GM19193 (cell line): ENCODE measurements around the gene TBC1D2.

ENCODE experiments used
- POLR2A ChIP-seq: IDR thresholded peaks from 4 replicates; pipeline ENCODE4 v1.6.1; 2011; ENCODE audit not compliant: insufficient read depth, insufficient read length; ENCODE audit errors: extremely low read depth

TBC1D2 gene

DNA sequence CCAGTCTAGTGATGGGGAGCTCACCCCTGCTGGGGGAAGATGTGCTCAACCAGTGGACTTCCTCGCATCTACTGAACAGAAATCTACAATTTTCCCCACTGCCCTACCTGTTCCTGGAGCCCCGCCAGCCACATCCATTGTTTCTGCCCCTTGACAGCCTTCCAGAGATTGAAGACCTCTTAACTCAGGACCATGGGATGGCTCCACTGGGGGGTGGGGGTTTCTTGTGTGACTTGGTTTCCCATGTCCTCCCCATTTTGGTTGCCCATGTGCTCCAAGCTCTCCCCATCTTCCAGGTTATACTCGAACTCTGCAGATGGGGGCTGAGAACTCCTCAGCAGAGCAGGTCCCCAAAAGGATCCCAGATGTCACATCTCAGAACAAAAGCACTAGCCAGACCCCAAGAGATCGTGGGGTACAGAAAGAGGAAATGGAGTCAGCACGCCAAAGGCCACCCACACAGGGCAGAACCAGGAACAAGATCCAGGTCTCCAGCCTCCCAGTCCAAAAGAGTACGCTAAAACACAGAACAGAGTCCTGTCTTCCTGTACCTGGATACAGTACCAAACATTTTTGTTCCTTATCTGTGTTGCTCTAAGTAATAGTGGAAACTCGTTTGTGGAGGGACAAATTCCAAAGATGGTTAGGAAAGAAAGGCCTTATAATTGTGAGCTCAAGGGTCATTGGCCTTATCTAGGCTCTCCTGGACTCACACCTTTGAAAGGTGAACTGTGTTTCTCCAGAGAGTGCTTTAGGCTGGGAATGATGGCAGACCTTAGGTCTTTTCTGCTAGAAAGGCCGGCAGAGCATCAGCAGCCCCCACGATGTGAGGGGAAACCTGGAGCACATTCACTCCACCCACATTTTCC, 78.8 kb downstream of the TBC1D2 start:
- TF ChIP-seq POLR2A, result no peak

DNA sequence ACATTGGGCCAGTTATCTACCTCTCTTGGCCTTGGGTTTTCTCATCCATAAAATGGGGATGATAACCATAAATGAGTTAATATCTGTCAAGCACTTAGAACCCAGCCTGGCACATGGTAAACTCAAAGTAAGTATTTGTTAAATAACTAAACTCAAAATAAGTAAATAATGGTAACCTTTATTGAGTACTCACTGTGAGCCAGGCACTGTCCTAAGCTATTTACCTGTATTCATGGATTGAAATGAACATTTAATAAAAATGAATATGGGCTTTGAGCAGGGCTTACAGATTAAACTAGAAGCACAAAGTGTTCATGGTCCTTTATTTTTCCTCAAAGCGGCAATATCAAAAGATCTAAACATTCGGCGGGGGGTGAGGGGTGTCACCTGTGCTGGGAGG, 79.7 kb downstream of the TBC1D2 start:
- no peak for TF ChIP-seq POLR2A

DNA sequence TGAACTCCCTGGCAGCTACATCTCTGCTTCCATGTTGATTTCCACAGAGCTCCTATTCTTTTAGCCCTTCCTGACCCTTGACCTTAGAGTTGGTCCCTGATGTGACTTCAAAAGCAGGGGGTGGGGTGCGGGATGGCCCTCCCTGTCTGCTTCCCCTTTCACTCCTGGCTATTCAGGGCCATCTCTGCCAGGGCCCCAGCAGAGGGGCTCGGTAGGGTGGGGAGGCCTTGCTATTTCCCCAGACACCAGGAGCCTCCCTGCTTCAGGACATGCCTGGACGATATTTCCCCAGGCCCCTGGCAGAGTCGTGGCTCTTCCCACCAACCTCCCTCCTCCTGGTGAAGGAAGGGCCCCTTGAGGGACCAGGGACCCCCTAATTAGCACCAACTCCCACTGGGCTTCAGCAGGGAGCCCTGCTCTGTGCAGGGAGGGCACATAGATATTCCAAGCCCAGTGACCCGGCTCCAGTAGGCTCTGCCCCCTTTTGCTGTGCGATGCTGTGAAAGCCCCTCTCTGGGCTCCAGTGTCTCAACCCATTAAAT, 80.3 kb downstream of the TBC1D2 start:
- no peak for TF ChIP-seq POLR2A

DNA sequence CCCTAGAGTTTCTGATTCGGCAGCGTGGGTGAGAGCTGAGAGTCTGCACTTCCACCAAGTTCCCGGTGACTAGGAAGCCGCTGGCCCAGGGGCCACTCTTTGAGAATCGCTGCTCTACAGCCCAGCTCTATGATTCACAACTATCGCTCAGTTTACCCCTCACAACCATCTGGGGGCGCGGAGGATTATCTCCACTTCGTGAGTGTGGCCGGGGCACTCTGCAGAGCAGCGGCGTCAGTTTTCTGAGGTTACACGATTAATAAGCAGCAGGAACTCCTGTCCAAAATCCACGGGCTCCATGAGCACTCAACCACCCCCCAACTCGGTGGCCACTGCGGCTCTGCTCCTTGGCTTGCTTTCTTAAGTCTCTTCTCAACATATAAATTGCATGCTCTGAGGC, 82.3 kb downstream of the TBC1D2 start:
- TF ChIP-seq POLR2A, result no peak

DNA sequence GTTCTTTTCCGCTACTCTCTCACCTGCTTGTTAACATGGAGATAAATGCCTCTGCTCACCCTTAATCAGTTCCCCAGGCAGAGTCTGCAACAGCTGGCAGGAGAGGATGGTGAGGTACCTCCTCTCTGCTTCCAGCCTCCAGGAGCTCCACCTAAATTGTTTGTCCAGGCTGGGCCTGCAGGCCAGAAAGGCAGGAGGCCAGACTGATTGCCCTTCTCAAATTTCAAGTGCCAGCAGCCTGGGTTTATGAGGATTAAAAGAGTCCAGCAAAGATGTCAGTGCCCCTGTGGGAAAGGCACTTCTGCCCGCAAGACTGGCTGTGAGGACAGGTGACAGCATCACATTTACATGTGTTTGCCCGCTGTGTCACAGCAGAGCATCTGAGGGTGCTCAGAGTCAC, 82.8 kb downstream of the TBC1D2 start:
- no peak for TF ChIP-seq POLR2A

DNA sequence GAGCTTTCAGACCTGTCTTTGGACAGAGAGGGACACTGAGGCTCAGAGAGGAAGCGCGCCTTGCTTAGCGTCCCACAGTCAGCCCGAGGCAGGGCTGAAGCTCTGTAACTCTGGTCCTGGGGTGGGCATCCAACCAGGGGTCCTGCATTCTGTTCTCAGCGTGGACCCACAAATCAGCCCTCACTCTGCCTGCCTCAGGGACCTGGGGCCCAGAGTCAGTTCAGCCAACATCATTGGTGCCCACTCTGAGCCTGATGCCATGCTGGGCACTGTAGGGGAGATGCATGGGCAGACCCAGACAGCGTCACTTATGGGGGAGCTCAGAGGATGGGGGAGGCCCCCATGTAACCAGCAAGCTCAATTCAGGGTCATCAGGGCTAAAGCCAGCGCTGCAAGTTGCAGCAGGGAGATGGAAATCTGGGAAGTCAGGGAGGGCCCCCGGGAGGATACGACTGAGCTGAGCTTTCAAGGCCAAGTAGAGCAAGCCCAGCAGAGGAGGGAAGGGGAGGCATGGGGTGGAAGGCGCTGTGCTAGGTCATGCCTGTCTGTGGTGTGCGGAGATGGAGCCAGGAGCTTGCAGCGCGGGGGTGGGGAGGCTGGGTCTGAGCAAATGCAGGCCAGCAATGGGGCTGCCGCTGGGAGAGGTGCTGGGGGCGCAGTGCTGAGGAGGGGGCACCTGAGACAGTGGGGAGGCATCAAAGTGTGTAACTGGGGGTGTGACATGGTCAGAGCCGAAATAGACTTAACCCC, 84.1 kb downstream of the TBC1D2 start:
- TF ChIP-seq POLR2A, result no peak

DNA sequence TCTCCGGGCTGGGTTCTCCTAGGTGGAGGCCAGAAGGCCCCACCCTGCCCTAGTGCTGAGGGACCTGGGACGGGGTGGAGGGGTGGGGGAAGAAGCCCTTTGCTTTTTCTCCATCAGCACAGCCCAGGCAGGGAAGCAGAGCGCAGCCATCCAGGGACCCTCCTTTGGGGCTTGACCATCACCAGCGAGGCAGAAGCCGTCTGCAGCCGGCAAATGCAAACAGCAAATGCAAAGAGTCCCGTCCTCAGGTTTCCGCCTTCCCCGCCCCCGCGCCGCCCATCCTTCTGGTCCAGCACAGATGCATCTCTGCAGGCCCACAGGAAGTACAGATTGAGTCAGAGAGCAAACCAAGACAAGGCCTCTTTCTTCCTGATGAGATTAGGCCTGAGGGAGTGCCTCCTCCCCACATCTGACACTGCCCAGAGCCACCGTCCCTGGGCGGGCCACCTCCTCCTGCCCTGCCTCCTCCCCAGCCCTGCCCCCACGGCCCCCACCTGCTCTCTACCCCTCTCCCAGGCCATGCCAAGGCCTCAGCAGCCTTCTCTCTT, 86.4 kb downstream of the TBC1D2 start:
- TF ChIP-seq POLR2A, result no peak

DNA sequence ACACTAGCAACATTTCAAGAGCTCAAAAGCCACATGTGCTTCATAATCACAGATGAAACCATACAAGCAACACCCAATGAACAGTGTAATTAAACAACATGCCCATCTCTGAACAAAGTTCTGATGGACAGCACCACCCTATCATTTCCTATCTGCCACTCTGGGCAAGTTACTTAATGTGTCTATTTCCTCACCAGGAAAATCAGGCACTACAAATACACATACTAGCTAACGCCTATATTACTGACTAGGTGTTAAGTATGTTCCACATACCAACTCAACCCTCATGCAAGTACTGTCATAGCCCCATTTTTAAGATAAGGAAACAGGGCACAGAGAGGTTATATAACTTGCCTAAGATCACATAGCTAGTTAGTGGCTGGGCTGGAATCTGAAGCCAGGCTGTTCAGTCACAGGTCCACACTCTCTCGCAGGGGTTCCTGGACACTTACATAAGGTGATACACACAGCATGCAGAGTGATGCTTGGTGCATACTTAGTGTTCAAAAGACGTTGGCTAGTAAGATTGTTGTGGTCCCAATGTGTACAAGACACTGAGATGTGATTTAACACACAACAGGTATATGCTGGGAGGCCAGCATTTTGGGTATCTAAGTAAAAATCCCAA, 87.2 kb downstream of the TBC1D2 start:
- TF ChIP-seq POLR2A, result no peak

DNA sequence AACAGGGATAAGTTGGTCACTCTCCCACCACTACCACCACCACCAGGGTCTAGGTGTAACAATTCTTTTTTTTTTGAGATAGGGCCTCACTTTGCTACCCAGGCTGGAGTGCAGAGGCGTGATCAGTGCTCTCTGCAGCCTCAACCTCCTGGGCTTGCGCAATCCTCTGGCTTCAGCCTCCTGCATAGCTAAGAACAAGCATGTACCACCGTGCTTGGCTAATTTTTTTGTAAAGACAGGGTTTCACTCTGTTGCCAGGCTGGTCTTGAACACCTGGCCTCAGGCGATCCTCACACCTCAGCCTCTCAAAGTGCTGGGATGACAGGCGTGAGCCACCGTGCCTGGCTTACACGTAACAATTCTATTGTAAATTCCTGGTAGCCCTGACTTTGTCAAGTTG, 90.5 kb downstream of the TBC1D2 start:
- no peak for TF ChIP-seq POLR2A

DNA sequence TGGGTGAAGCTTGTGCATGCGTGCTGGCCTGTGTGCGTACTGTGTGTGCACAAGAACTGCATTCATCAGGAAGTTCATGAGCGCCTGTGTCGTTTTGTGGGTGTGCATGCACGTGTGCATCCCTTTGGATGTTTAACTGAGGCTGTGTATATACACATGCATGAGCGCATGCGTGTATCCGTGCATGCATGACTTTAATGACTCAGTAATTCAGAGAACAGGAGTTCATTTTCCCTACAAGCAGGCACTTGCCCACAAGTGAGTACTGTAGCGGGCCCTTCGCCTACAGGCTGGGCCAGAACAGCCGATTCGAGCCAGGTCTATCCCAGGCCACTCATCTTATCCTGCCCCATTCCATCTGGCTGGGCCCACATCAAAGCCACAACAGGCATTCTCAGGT, 92.8 kb downstream of the TBC1D2 start:
- TF ChIP-seq POLR2A, result no peak

DNA sequence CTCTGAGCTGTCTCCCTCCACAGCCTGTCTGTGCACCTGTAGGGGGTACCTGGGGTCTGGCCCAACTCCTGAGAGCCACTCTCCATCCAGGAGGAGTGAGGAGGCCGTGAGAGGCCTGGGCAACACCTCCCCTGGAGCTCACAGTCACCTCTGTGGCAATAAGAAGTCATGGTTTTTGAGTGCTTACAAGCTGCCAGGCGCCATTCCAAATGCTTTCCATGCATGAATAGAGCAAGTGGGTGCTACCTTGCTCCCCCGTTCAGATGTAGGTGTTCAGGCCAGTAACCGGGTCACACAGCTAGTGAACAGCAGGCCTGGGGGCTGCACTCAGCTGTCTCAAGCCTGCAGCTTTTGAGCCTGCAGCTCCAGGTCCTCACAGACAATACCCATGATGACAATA, 93.6 kb downstream of the TBC1D2 start:
- no peak for TF ChIP-seq POLR2A

DNA sequence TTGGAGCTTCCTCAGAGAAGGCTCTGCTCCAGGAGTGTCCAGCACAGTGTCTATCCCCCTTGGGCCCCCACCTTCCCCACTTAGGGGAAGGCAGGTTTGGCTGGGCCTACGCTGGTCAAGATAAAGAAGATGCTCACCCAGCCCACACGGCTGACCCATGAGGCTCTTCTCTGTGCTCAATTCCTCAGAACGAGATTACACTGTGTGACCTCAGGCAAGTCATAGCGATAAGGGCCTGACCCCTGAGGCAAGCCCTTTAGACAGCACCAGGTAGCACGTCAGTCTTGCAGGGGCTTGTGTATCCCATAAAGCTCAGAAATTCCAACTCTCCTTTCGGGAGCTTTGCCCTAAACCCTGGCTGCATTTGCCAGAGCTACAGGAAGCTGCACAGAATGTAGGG, 95.7 kb downstream of the TBC1D2 start:
- TF ChIP-seq POLR2A, result no peak

DNA sequence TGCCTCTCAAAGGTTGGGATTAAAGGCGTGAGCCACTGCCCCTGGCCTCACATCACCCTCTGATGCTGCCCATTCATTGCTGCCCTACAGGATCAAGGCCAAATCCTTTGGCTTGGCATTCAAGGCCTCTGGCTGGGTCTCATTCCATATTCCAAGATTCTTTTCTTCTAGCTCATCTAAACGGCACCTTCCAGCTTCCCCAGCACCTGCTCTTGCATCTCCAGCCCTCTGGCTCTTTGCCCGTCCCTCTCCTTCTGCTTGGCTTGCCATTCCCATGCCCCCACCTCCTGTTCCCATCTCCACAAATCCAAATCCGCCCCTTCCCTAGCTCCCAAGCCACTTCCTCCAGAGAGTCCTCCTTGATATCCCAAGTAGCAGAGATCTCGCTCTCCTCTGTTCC, 96.1 kb downstream of the TBC1D2 start:
- no peak for TF ChIP-seq POLR2A

DNA sequence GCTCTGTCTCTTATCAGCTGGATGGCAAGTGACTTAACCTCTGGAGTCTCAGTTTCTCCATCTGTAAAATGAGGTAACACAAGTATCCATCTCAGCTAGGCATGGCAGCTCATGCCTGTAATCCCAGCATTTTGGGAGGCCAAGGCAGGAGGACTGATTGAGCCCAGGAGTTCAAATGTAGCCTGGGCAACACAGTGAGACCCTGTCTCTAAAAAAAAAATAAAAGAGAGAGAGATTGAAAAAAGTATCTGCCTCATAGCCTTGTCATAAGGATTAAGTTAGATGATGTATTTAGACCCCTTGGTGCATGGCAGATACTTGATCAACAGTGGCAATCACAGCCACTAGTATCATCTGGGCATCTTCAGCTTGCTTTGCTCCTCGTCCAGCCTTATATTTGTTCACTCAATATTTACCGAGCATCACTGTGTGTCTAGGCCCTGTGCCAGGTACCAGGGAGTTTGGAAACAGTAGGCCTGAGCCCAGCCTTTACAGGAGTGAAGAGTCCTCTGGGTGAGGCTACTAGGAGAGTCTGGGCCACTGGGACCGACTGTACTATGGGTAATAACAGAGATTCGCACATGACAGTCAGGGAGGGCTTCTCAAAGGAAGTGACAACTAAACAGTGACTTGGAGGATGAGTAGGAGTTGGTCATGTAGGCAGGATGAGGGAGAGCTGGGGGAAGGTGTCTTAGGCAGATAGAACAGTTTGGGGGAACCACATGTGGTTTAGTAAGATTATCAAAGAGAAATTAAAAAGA, 97.2 kb downstream of the TBC1D2 start:
- no peak for TF ChIP-seq POLR2A
